ENCODE data around the gene AMOTL2.

Gene AMOTL2

GRCh38 chr3:134374105-134374790 lies at the start of gene AMOTL2:
TSS of gene AMOTL2 (minus strand) at chr3:134374447. CDS start at chr3:134371433, 3,014 bp downstream.
- CTCF ChIA-PET: interaction anchor here (0.8 kb wide), 1 partner anchor 26 kb away, joined by 3 read pairs; no protein-coding TSS in a partner anchor
- H3K36me3 Mint-ChIP-seq: no peaks in the 10 kb centered on the region
- peaks cover 95% of the 10 kb centered on the region for H3K27me3 Mint-ChIP-seq
- no peak within 1 kb of the TSS for H3K27ac Mint-ChIP-seq
- peak within 1 kb of the TSS; percentile 62 for H3K4me3 Mint-ChIP-seq
- peaks cover 13% of the 10 kb centered on the region for H3K4me1 Mint-ChIP-seq
- no peak for DNase-seq
- H3K9me3 Mint-ChIP-seq: no peaks in the 10 kb centered on the region

- CTCF ChIA-PET: interaction anchor here (1.2 kb wide), 1 partner anchor 51 kb away, joined by 3 read pairs; no protein-coding TSS in a partner anchor
These were observed 48.9 kb upstream of the AMOTL2 start for GRCh38 chr3:134423153-134423552.

GRCh38 chr3:134419960-134420321 lies 45.7 kb upstream of the AMOTL2 start:
- peaks cover 9% of the 10 kb centered on the region for H3K27me3 Mint-ChIP-seq
- CTCF ChIA-PET: no interaction called here
- no peak for DNase-seq
- no peaks in the 10 kb centered on the region for H3K9me3 Mint-ChIP-seq
- no peak overlapping the region for H3K4me3 Mint-ChIP-seq
- no peak overlapping the region for H3K27ac Mint-ChIP-seq
- no peaks in the 10 kb centered on the region for H3K4me1 Mint-ChIP-seq
- no peaks in the 10 kb centered on the region for H3K36me3 Mint-ChIP-seq

More at GRCh38 chr3:134423153-134423552, 48.9 kb upstream of the AMOTL2 start:
- Mint-ChIP-seq H3K27ac (no peak overlapping the region), H3K4me3 (no peak overlapping the region), H3K27me3 (peaks cover 15% of the 10 kb centered on the region), H3K9me3 (no peaks in the 10 kb centered on the region), H3K36me3 (no peaks in the 10 kb centered on the region), H3K4me1 (no peaks in the 10 kb centered on the region)
- no peak for DNase-seq

GRCh38 chr3:134419214-134419959 lies 45.1 kb upstream of the AMOTL2 start:
- no peaks in the 10 kb centered on the region for H3K36me3 Mint-ChIP-seq
- peaks cover 9% of the 10 kb centered on the region for H3K27me3 Mint-ChIP-seq
- CTCF ChIA-PET: no interaction called here
- DNase-seq: no peak
- no peak overlapping the region for H3K4me3 Mint-ChIP-seq
- no peak overlapping the region for H3K27ac Mint-ChIP-seq
- H3K9me3 Mint-ChIP-seq: no peaks in the 10 kb centered on the region
- H3K4me1 Mint-ChIP-seq: no peaks in the 10 kb centered on the region

DNA sequence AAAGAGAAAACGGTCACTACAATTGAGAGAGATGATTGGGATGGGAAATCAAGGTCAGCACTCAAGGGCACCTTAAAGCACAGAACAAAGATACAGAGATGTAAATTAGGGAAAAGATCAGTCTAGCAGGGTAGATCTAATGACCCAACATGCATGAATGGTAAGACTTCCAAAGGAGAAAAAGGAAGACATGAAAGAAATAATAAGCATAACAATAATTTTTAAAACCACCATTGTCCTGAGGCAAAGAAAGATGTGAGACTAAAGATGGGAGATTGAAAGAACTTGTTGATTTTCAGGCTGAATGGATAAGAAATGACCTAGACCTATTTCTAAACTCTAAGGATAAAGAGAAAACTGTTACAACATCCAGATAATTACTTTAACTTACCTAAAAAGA lies 34.8 kb upstream of the AMOTL2 start:
- DNase-seq: no peak
- no peaks in the 10 kb centered on the region for H3K36me3 Mint-ChIP-seq
- H3K27me3 Mint-ChIP-seq: peaks cover 56% of the 10 kb centered on the region
- H3K4me3 Mint-ChIP-seq: no peak overlapping the region
- no peak overlapping the region for H3K27ac Mint-ChIP-seq
- CTCF ChIA-PET: no interaction called here
- H3K9me3 Mint-ChIP-seq: no peaks in the 10 kb centered on the region
- H3K4me1 Mint-ChIP-seq: no peaks in the 10 kb centered on the region

DNA sequence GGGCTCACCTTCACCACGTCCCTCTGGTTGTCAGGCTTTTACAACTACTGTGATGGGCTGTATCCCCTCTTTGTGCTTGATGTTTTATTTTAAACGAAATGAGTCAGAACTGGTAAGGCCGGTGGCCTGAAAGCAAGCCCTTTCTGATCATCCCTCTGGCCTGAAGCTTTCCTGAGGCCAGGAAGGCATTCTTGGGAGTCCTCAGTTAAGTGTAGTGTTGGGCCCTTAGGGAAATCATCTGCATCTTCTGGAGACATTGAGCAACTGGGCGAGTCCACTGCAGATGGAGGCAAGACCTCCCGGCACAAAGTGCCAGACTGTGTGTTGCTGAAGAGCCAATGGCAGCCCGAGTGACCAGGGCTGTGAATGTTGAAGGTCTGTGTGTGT lies 33.0 kb upstream of the AMOTL2 start:
- Mint-ChIP-seq H3K27ac (no peak overlapping the region), H3K4me1 (no peaks in the 10 kb centered on the region), H3K9me3 (no peaks in the 10 kb centered on the region), H3K27me3 (peaks cover 58% of the 10 kb centered on the region), H3K36me3 (no peaks in the 10 kb centered on the region), H3K4me3 (no peak overlapping the region)
- no peak for DNase-seq
- CTCF ChIA-PET: no interaction called here

DNA sequence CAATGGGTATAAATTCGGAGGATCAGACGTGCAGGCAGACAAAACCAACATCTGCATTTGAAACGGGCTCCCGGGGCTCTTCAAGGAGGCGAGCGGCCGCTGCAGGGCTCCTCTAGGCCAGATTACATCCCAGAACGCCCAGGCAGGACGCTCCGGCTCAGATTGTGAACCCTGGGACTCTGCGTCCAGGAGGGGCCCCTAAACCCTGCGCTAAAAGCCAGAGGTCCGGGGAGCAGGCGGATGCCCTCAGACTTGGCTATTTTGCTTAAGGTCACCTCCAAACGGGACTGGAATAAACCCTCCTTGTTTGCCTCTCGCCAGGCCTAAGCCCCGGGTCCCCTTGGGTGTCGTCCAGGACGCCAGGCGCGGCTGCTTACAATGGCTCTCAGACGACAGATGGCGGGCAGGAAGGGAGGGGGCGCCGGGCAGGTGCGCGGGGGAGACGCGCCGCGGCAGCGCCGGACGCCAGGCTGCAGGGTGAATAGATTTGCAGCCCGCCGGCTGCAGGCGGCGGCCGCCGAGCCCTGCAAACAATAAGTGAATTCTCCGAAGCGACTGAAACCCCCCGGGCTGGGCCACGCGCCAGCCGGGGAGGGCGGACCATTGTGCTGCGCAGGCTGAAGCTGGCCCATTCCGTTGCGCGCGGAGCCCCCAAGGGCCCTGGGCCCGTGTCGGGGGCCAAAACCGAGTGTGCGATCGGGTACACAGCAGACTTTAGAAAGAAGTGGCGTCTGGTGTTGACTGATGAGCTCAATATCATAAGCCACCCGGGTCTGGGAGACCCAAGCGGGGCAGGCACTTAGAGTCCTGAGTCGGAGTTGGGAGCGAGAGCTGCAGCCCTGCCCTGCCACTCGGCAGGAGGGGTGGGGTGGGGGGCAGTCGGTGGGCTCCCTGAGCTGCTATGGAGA lies 32.3 kb upstream of the AMOTL2 start:
- H3K27ac Mint-ChIP-seq: no peak overlapping the region
- H3K27me3 Mint-ChIP-seq: peaks cover 56% of the 10 kb centered on the region
- H3K4me3 Mint-ChIP-seq: no peak overlapping the region
- H3K4me1 Mint-ChIP-seq: no peaks in the 10 kb centered on the region
- CTCF ChIA-PET: no interaction called here
- no peaks in the 10 kb centered on the region for H3K9me3 Mint-ChIP-seq
- DNase-seq: no peak
- no peaks in the 10 kb centered on the region for H3K36me3 Mint-ChIP-seq

DNA sequence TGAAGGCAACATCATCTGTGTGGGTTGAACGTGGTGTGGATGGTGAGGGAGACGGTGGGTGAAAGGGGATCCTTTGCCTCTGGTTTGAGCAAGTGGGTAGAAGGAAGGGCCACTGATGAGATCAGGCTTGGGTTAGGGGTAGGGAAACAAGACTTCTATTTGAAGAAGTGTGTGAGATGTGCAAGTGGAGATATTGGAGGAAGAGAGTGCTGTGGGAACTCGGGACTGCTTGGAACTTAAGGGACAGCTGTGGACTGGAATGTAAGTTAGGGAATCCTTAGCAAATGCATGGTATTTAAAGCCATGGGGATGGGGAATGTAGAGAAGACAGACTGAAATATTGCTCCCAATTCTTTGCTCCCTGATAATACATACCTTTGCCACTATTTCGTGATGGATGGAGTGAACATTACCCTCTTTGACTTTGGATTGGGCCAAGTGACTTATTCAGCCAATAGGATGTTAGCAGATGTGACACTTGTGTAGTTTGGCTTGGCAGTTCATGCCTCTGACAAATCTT lies 30.2 kb upstream of the AMOTL2 start:
- H3K27ac Mint-ChIP-seq: no peak overlapping the region
- CTCF ChIA-PET: no interaction called here
- H3K27me3 Mint-ChIP-seq: peaks cover 54% of the 10 kb centered on the region
- H3K9me3 Mint-ChIP-seq: no peaks in the 10 kb centered on the region
- H3K4me1 Mint-ChIP-seq: no peaks in the 10 kb centered on the region
- H3K36me3 Mint-ChIP-seq: no peaks in the 10 kb centered on the region
- no peak overlapping the region for H3K4me3 Mint-ChIP-seq
- DNase-seq: no peak

DNA sequence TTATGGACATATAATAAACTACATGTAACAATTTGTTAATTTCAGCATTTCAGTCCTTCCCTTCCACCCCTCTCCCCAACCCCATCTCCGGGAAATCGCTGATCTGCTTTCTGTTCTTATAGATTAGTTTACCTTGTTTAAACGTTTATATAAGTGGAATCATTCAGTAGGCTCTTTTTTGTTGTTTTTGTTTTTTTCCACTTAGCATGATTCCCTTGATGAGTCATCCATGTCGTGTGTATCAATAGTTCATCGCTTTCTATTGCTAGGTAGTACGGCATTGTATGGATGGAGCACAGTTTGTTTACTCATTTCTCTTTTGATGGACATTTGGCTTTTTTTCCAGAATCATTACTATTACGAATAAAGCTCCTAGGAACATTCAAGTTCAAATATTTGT lies 23.5 kb upstream of the AMOTL2 start:
- CTCF ChIA-PET: no interaction called here
- no peaks in the 10 kb centered on the region for H3K4me1 Mint-ChIP-seq
- no peak overlapping the region for H3K4me3 Mint-ChIP-seq
- no peak overlapping the region for H3K27ac Mint-ChIP-seq
- no peaks in the 10 kb centered on the region for H3K36me3 Mint-ChIP-seq
- H3K9me3 Mint-ChIP-seq: no peaks in the 10 kb centered on the region
- no peak for DNase-seq
- H3K27me3 Mint-ChIP-seq: peaks cover 31% of the 10 kb centered on the region

- peaks cover 31% of the 10 kb centered on the region for H3K27me3 Mint-ChIP-seq
These were observed 20.9 kb upstream of the AMOTL2 start for GRCh38 chr3:134395103-134395502.

DNA sequence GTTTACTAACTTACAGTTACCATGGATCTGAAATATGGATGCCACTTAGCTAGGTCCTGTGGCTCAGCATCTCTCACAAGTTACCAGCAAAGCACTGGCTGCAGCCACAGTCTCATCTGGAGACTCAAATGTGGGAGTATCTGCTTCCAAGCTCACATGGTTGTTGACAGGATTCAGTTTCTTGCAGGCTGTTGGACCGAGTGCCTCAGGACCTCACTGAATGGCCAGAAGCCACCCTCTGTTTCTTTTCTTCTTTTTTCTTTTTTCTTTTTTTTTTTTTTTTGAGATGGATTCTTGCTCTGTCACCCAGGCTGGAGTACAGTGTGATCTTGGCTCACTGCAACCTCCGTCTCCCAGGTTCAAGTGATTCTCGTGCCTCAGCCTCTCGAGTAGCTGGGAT lies 20.1 kb upstream of the AMOTL2 start:
- Mint-ChIP-seq H3K27me3 (peaks cover 34% of the 10 kb centered on the region), H3K36me3 (no peaks in the 10 kb centered on the region), H3K4me3 (no peak overlapping the region), H3K4me1 (no peaks in the 10 kb centered on the region), H3K27ac (no peak overlapping the region), H3K9me3 (no peaks in the 10 kb centered on the region)
- DNase-seq: no peak
- CTCF ChIA-PET: no interaction called here

More at GRCh38 chr3:134395103-134395502, 20.9 kb upstream of the AMOTL2 start:
- H3K27ac Mint-ChIP-seq: no peak overlapping the region
- no peak overlapping the region for H3K4me3 Mint-ChIP-seq
- no peak for DNase-seq
- CTCF ChIA-PET: no interaction called here
- H3K4me1 Mint-ChIP-seq: no peaks in the 10 kb centered on the region
- no peaks in the 10 kb centered on the region for H3K36me3 Mint-ChIP-seq
- H3K9me3 Mint-ChIP-seq: no peaks in the 10 kb centered on the region

DNA sequence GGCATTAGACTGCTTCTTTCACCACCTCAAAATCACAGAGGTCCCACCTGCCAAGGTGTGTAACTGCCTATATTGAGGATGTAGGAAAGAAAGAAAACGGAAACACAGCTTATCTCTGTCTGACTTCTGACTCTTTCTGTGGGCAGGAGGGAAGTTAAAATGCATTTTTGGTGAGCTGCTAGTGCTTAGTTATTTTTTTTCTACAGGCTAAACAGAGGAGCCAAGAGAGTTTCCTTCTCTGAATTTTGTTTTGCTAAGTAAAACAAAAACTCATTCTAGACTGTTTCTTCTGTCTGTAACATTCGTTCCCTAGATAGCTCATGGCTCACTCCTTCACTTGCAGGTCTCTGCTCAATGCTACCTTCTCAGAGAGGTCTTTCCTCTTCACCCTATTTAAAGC lies 18.8 kb upstream of the AMOTL2 start:
- DNase-seq: no peak
- Mint-ChIP-seq H3K4me3 (no peak overlapping the region), H3K9me3 (no peaks in the 10 kb centered on the region), H3K27me3 (peaks cover 41% of the 10 kb centered on the region), H3K27ac (no peak overlapping the region), H3K4me1 (no peaks in the 10 kb centered on the region), H3K36me3 (no peaks in the 10 kb centered on the region)
- CTCF ChIA-PET: no interaction called here

DNA sequence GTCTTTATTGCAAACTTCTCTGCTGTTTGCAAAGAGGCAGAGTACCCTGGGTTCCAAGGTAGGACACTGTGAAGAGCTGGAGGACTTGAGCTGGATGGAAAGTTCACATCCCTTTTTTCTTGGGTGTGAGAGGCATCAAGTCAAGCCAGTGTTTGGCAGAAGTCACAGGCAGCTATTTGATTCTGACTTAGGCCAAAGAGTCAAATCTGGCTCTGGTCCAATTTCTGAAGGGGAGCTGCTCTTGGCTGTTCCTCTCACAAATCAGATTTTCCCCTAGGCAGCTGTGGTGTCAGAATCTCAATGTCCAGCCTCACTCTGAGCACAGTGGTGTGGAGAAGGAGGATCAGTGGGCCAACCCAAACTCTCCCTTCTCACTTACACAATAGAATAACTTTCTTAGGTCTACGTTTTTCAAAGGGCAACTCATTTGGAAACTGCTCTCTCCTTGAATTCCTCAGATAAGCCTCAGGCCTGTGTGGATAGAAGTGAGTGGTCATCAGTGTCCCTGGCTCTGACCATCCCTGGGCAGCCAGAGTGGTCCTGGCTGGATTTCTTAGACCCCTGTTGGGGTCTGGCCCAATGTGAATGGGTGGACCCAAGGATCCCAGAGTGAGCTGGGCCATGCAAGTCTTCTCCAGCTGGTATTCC lies 18.2 kb upstream of the AMOTL2 start:
- peaks cover 47% of the 10 kb centered on the region for H3K27me3 Mint-ChIP-seq
- no peak for DNase-seq
- no peak overlapping the region for H3K27ac Mint-ChIP-seq
- CTCF ChIA-PET: no interaction called here
- H3K4me3 Mint-ChIP-seq: no peak overlapping the region
- H3K9me3 Mint-ChIP-seq: no peaks in the 10 kb centered on the region
- no peaks in the 10 kb centered on the region for H3K4me1 Mint-ChIP-seq
- no peaks in the 10 kb centered on the region for H3K36me3 Mint-ChIP-seq

DNA sequence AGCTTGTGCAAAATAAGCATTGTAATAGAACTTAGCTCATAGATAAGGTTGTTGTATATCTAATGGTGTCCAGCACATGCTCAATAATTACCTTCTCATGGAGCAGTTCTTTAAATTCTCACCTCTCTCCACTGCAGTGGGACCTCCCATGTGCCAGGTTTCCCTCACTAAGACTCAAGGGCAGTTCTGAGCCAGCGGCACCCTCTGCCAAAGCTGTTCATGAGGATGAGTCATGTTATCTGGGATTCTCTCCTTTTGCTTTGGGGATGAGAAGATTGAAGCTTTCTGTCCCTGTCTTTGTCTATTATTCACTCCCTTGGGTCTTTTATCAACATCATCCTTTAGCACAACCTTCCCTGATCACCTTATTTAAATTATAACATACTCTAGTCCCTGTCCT lies 15.6 kb upstream of the AMOTL2 start:
- peaks cover 42% of the 10 kb centered on the region for H3K27me3 Mint-ChIP-seq
- no peaks in the 10 kb centered on the region for H3K4me1 Mint-ChIP-seq
- CTCF ChIA-PET: no interaction called here
- no peaks in the 10 kb centered on the region for H3K9me3 Mint-ChIP-seq
- no peak for DNase-seq
- no peaks in the 10 kb centered on the region for H3K36me3 Mint-ChIP-seq
- H3K4me3 Mint-ChIP-seq: no peak overlapping the region
- no peak overlapping the region for H3K27ac Mint-ChIP-seq

All from activated naive CD4-positive, alpha-beta T cell treated with anti-CD3 and anti-CD28 coated beads, Interleukin-2, amount 10 ng/mL, durations not matched to agents 7 days and 5 days (primary cell).